Effector CD8-positive, alpha-beta T cell (primary cell): ENCODE data around the gene MLYCD.
A peak's percentile ranks its signal among the peaks of the same experiment; 100 is the strongest.

Source experiments
- DNase-seq: peaks from one replicate; lab custom pipeline; 2025; lab: John Stamatoyannopoulos, UW
- total RNA-seq, 4 experiments: gene quantifications; one replicate each; lab custom pipeline; 2026; lab: John Stamatoyannopoulos, UW

Gene MLYCD
- total RNA-seq = 9.0 to 30.6 (median 19.8) reads per million in 4 experiments

GRCh38 chr16:83898463-83899271, at the start of gene MLYCD:
Gene MLYCD (plus strand): TSS chr16:83899115. CDS start chr16:83899145, 30 bp downstream.
- peak; percentile 62 for DNase-seq

GRCh38 chr16:83849421-83849820, 49.5 kb upstream of the MLYCD start:
- DNase-seq = no peak

DNA sequence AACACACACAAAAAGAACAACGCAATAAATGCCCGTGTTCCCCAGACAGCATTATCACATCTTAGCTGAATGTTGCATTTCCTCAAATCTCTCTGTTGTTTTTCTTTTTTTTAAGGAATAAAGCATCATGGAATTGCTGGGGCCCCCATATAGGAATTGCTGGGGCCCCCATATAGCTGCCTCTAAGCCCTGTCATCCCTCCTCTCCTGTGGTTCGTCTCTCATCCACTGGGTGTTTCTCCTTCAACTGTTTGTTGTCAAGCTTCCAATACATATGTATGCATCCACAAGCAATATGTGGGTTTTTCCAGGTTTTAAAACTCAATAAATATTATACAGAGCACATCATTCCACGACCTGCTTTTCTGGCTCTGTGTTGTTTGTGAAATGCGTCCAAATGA, 48.0 kb upstream of the MLYCD start:
- no peak for DNase-seq

- no peak for DNase-seq
Observed at GRCh38 chr16:83851473-83851872, 47.4 kb upstream of the MLYCD start.

DNA sequence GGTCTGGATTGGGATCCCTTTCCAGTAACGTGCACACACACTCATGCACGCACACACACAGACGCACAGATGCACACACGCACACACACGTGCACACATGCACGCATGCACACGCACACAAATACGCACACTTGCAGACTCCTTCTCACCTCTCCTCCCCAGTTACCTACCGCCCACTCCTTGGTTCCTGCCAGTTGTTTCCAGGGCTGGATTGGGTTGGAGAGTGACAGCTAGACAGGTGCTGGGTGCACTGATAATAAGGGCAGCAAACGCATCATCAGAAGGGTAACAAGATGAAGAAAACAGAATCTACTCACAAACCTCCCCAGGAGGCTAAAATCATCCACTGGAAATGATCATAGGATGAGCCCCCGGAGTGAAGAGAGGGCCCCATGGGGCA, 46.1 kb upstream of the MLYCD start:
- DNase-seq = no peak

GRCh38 chr16:83853834-83854233, 45.1 kb upstream of the MLYCD start:
- DNase-seq = no peak

DNA sequence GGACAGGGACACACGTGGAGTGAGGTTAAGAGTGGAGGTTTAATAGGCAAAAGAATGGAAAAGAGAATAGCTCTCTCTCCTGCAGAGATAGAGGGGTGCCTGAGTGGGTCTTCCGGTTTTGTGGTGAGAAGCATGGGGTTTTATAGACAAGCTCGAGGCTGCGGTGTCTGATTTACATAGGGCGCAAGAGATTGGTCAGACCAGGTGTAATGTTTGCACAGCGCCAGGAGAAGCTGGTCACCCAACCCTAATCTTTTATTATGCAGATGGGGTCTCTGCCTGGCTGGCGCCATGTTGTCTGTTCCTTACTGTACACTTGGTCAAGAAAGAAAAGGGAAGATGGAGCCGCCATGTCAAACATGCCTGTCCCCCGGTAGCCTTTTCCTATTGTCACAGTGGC, 44.5 kb upstream of the MLYCD start:
- no peak for DNase-seq

- no peak for DNase-seq
Observed at GRCh38 chr16:83856792-83857191, 42.1 kb upstream of the MLYCD start.

- DNase-seq = no peak
Observed at GRCh38 chr16:83859265-83859664, 39.6 kb upstream of the MLYCD start.

DNA sequence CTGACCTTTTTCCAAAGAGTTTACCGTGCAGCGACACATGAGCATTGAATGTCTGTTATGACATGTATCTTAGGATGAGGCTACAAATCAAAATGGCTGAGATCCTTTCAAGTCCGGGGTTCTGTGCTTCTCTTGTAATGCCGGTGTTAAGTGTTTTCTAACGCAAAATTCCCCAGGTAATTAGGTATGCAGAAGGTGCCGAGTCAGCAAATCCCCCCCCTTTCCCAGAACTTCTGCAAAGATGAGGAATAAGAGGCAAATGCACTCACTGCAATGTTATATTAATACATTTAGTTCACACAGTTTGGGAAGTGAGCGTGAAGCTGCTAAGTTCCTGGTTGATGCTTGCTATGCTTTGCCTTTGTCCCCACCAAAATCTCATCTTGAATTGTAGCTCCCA, 36.3 kb upstream of the MLYCD start:
- DNase-seq = no peak

- DNase-seq = no peak
Observed at GRCh38 chr16:83863682-83864081, 35.2 kb upstream of the MLYCD start.

GRCh38 chr16:83870830-83871229, 28.1 kb upstream of the MLYCD start:
- DNase-seq = no peak

DNA sequence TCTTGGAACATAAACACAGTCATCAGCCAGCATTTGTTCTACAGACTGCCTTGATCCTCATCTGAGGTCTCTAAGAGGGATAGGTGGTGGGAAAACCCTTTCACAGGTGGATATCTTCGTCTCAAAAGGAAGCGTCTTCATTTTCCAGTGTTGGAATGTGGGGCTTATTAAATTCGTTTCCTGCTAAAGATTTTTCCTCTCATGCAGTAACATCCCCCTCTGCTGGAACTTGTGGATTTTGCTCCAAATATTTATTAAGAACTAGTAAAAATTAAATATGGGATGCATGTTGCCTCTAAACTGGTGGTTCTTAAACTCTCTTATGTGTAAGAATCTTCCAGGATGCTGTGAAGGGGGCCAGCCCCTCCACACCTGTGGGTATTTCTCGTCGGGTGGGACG, 20.1 kb upstream of the MLYCD start:
- no peak for DNase-seq

- no peak for DNase-seq
Observed at GRCh38 chr16:83882163-83882885, 16.6 kb upstream of the MLYCD start.

GRCh38 chr16:83886199-83886971, 12.5 kb upstream of the MLYCD start:
- DNase-seq = no peak

- no peak for DNase-seq
Observed at GRCh38 chr16:83887080-83887479, 11.8 kb upstream of the MLYCD start.

- no peak for DNase-seq
Observed at GRCh38 chr16:83887564-83887963, 11.4 kb upstream of the MLYCD start.

GRCh38 chr16:83888672-83889044, 10.3 kb upstream of the MLYCD start:
- DNase-seq = no peak

DNA sequence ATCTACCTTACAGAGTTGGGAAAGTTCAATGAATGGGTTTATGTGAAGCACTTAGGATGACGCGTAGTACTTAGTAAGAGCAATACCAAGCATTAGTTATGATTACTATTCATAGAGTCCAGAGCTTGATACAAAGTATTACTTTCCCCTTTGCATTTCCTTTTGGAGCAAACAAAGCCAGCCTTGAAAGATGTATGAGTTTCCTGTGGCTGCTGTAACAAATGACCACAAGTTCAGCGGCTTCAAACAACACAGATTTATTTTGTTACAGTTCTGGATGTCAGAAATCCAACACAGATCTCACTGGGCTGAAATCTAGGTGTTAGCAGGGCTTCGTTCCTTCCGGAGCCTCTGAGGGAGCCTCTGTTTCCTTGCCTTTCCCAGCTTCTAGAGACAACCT, 8.6 kb upstream of the MLYCD start:
- no peak for DNase-seq

- no peak for DNase-seq
Observed at GRCh38 chr16:83891742-83892141, 7.2 kb upstream of the MLYCD start.

DNA sequence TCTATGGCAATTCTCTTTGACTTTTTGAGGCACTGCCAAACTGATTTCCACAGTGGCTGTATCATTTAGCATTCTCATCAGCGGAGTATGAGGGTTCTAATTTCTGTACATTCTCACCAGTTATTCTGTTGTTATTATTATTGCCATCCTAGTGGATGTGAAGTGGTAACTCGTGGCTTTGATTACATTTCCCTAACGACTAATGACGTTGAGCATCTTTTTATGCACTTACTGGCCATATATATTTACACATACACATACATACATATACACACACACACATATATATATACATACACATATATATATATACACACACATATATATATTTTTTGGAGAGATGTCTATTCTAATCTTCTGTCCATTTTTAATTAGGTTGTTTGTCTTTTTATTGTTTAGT, 3.7 kb upstream of the MLYCD start:
- no peak for DNase-seq

DNA sequence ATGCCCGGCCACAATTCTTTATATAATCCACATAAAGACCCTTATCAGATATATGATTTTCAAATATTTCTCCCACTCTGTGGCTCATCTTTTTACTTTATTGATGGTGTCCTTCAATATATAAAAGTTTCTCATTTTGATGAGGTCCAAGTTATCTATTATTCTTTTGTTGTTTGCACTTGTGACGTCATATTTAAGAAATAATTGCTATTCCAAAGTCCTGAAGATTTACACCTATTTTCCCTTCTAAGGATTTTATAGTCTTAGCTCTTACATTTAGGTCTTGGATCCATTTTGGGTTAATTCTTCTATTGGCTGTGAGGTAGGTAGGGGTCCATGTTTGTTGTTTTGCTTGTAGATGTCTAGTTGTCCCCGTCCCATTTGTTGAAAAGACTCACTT, 3.0 kb upstream of the MLYCD start:
- no peak for DNase-seq
